ENCODE results near the gene MOSMO. TPM values are rescaled to one million over a fixed set of nuclear protein-coding genes. Genes with fewer than 3 reads are reported as not detected.
"Not testable (repeated sequence)": the region's sequence is repeated elsewhere in the genome, so short reads cannot be mapped to it uniquely, and the experiment has no call there.

Gene MOSMO
- total RNA-seq, 1 donor: 8.6 TPM

GRCh38 chr16:22089910-22090309 lies 82.0 kb downstream of the MOSMO start:
- DNase-seq (ENCODE audit: low read depth in 2 of 3, low spot score in 2 of 3): no peak

- no peak for DNase-seq (ENCODE audit: low read depth in 2 of 3, low spot score in 2 of 3)
Observed at GRCh38 chr16:22091721-22092120, 83.8 kb downstream of the MOSMO start.

GRCh38 chr16:22092143-22092933 lies 84.4 kb downstream of the MOSMO start, which contains the start of gene VWA3A:
TSS of gene VWA3A (plus strand) at chr16:22092541. CDS start at chr16:22092638, 97 bp downstream.
- no peak for DNase-seq (ENCODE audit: low read depth in 2 of 3, low spot score in 2 of 3)

GRCh38 chr16:22093331-22093730 lies 85.4 kb downstream of the MOSMO start:
- DNase-seq (ENCODE audit: low read depth in 2 of 3, low spot score in 2 of 3): no peak

GRCh38 chr16:22093996-22094395 lies 86.1 kb downstream of the MOSMO start:
- no peak for DNase-seq (ENCODE audit: low read depth in 2 of 3, low spot score in 2 of 3)

GRCh38 chr16:22098405-22099255 lies 90.7 kb downstream of the MOSMO start:
- peak in 2 of 3 donors; percentile 59 to 76 for DNase-seq (ENCODE audit: low read depth in 2 of 3, low spot score in 2 of 3)

GRCh38 chr16:22099256-22099975 lies 91.5 kb downstream of the MOSMO start:
- no peak for DNase-seq (ENCODE audit: low read depth in 2 of 3, low spot score in 2 of 3)

GRCh38 chr16:22103441-22103840 lies 95.5 kb downstream of the MOSMO start:
- DNase-seq (ENCODE audit: low read depth in 2 of 3, low spot score in 2 of 3): no peak

GRCh38 chr16:22109258-22109898 lies 101.5 kb downstream of the MOSMO start:
- DNase-seq (ENCODE audit: low read depth in 2 of 3, low spot score in 2 of 3): peak in 1 of 3 donors; percentile 11

- not testable (repeated sequence) for DNase-seq (ENCODE audit: low read depth in 2 of 3, low spot score in 2 of 3)
Observed at GRCh38 chr16:22111629-22112028, 103.7 kb downstream of the MOSMO start.

- no peak for DNase-seq (ENCODE audit: low read depth in 2 of 3, low spot score in 2 of 3)
Observed at GRCh38 chr16:22116095-22116700, 108.3 kb downstream of the MOSMO start.

- DNase-seq (ENCODE audit: low read depth in 2 of 3, low spot score in 2 of 3): no peak
Observed at GRCh38 chr16:22117609-22118008, 109.7 kb downstream of the MOSMO start.

GRCh38 chr16:22120440-22120839 lies 112.5 kb downstream of the MOSMO start:
- DNase-seq (ENCODE audit: low read depth in 2 of 3, low spot score in 2 of 3): no peak

GRCh38 chr16:22122239-22122638 lies 114.3 kb downstream of the MOSMO start:
- no peak for DNase-seq (ENCODE audit: low read depth in 2 of 3, low spot score in 2 of 3)

GRCh38 chr16:22123146-22123545 lies 115.2 kb downstream of the MOSMO start:
- no peak for DNase-seq (ENCODE audit: low read depth in 2 of 3, low spot score in 2 of 3)

GRCh38 chr16:22123759-22124490 lies 116.0 kb downstream of the MOSMO start:
- no peak for DNase-seq (ENCODE audit: low read depth in 2 of 3, low spot score in 2 of 3)

- DNase-seq (ENCODE audit: low read depth in 2 of 3, low spot score in 2 of 3): no peak
Observed at GRCh38 chr16:22124583-22125284, 116.8 kb downstream of the MOSMO start.

- DNase-seq (ENCODE audit: low read depth in 2 of 3, low spot score in 2 of 3): no peak
Observed at GRCh38 chr16:22126037-22126558, 118.2 kb downstream of the MOSMO start.

GRCh38 chr16:22128537-22128936 lies 120.6 kb downstream of the MOSMO start:
- DNase-seq (ENCODE audit: low read depth in 2 of 3, low spot score in 2 of 3): not testable (repeated sequence)
